Stimulated activated CD8-positive, alpha-beta memory T cell treated with anti-CD3 and anti-CD28 coated beads, Interleukin-7, amount 100 ng/mL, for 4 hours (primary cell): ENCODE results near the gene LRRC41.
"Not testable (repeated sequence)": the region's sequence is repeated elsewhere in the genome, so short reads cannot be mapped to it uniquely, and the experiment has no call there.

ENCODE experiments used
- DNase-seq, 2 donors: peaks; one replicate each; pipeline ENCODE4 v3.0.0-alpha.2; 2020; ENCODE audit warnings: low read depth in 2 of 2

Gene LRRC41

DNA sequence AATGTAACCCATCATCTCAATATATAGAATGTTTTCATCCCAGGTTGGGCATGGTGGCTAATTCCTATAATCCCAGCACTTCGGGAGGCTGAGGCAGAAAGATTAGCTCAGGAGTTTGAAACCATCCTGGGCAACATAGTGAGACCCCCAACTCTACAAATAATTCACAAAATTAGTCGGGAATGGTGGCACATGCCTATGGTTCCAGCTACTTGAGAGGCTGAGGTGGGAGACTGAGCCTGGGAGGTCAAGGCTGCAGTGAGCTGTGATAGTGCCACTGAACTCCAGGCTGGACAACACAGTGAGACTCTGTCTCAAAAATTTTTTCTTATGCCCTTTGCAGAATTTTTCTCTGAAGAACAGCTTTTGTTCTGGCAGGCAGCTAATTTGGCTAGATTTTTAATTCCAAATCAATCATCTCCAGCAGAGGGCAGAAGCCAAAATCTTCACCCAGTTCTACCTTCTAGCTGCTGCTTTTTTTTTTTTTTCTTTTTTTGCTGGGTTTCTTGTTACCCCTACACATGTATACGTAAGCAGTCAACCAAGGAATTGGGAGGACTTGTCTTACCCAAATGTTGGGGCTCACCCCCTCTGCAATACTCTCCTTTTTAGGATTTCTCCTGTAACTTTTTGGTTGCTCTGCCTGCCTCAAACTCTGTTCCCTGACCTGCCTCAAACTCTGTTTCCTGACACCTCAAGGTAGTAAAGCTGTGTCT lies 58.6 kb downstream of the LRRC41 start:
- DNase-seq: no peak

GRCh38 chr1:46243831-46244230 lies 59.6 kb downstream of the LRRC41 start:
- not testable (repeated sequence) for DNase-seq

GRCh38 chr1:46242918-46243317 lies 60.5 kb downstream of the LRRC41 start:
- DNase-seq: no peak

- not testable (repeated sequence) for DNase-seq
Observed at GRCh38 chr1:46241733-46242132, 61.7 kb downstream of the LRRC41 start.

DNA sequence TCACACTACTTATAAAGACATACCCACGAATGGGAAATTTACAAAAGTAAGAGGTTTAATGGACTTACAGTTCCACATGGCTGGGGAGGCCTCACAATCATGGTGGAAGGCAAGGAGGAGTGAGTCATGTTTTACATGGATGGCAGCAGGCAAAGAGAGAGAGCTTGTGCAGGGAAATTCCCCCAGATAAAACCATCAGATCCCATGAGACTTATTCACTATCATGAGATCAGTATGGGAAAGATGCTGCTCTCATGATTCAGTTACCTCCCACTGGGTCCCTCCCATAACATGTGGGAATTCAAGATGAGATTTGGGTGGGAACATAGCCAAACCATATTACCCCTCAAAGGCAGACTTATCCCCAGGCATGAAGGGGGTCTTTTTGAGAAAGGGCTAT lies 64.6 kb downstream of the LRRC41 start:
- DNase-seq: not testable (repeated sequence)

- no peak for DNase-seq
Observed at GRCh38 chr1:46236882-46237281, 66.5 kb downstream of the LRRC41 start.

- not testable (repeated sequence) for DNase-seq
Observed at GRCh38 chr1:46231231-46231630, 72.2 kb downstream of the LRRC41 start.
